Right renal pelvis (tissue), 4 donors: Measurements from ENCODE around the gene MYO16. TPM values are rescaled to one million over a fixed set of nuclear protein-coding genes. Genes with fewer than 3 reads are reported as not detected.
"Not testable (repeated sequence)": the region's sequence is repeated elsewhere in the genome, so short reads cannot be mapped to it uniquely, and the experiment has no call there.

Experiments
- DNase-seq, 4 donors: peaks; one replicate each; pipeline ENCODE4 v3.0.0-alpha.2; 2013; ENCODE audit warnings: low read depth in 4 of 4, low spot score in 3 of 4, missing footprints in 1 of 4
- polyA plus RNA-seq, 4 donors: library from polyadenylated mRNA; unstranded; fragments of 120-200 nt; gene quantifications; one replicate each; pipeline ENCODE4 v1.2.1, GENCODE V29; 2013; ENCODE audit not compliant: insufficient read length in 4 of 4

Gene MYO16
- polyA plus RNA-seq, 4 donors: 0.40 to 0.77 (median 0.53) TPM

DNA sequence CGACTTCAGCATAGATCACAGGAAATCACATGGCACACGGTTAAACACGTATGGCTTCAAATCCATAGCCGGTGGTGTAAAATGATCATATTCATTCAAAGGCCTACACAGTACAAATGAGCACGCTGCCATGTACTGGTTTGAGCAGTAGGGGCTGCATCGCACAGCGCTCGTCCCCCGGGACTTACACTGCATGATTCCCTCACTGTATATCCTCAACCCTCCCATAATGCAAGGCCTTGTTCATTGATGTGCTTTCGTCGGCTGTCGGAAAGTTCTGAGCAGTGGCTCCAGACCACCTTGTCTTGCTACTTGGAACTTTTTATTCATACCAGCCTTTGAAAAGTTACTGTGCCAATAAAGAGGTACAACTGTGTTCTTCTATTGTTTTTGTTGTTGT, 578.2 kb downstream of the MYO16 start:
- no peak for DNase-seq

DNA sequence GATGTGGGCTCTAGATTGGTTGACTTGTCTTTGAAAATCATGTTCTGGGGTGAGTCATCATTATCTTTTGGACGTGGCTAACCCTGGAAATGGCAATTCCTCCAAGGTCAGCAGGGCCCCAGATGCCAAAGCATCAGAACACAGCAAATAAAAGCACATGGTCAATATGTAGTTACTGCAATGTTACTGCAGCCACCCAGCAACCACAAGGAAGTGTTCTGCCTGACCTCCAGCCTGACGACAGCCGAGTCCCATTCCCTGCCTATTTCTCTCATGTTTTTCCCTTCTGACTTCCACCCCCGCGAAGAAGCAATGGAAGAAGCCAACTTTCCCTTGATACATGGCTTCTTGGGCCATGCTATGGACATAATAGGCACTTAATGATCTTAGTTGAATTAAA, 579.1 kb downstream of the MYO16 start:
- no peak for DNase-seq

DNA sequence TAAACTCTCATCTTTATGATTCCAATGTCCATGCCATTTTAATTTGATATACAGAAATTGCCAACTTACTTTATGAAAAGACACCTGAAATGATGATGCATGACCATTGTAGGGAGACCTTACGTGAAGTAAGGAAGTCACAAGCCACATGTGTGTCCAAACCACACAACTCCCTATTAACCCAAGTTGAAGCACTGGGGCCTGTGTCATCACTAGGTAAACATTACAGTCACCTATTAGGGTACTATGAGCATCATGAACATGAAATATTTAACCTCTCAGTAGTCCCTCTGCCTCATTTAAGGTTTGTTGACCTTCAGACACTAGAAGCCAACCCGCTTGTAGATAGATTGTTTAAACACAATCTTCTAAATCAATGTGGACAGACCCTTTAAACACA, 580.1 kb downstream of the MYO16 start:
- no peak for DNase-seq

DNA sequence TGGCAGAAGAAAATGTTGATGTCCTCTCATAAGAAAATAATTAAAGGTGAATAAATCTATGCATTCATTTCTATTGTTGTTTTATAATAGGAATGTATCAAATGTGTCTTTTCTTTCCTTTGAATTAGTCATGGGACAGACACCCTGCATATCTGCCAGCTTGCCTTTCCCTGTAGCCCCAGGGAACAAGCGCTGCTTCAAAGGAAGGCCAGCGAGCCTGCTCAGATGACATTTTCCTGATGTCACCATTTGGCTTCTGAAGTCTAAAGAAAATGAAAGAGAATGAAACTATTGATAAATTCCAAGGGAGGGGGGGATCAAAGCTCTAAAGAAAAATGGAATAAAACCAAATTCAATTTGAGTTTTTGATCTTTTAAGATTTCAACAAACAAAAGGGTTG, 582.2 kb downstream of the MYO16 start:
- DNase-seq: no peak

DNA sequence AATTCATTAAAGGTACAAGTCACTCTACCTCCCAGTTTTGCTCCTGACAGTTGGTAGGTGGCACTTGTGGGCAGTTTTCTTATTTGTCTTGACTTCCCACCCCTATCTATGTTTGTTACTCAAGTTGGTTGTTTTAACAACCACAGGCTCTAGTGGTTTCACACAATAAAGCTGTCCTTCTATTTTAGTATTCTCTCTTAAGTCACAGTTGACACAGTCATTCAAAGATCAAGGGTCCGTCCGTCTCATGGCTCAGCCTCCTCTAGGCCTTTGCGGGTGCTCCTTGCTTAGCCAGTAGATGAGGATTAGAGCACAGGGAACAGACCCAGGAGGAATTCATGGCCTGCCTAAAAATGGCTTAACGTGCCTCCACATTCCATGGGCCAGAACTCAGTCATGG, 583.2 kb downstream of the MYO16 start:
- DNase-seq: peak in 2 of 4 donors; percentile 10 to 17

DNA sequence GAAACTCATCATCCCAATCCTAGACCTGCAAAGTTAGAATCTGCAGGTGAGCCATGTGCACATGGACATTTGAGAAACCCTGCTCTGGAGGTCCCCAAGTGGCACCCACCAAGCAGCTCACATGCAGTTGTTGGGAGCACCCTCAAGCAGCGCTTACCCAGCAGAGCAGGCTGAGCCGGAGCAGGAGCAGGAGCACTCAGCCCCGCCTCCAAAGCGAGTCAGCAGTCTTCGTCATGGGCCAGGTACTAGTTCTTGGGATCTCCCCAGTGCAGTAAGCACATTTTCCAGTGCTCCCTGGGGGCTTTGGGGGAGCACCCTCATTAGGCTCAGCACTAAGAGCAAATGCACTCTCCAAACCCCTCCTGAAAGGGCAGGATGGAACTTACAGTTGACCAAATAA, 584.3 kb downstream of the MYO16 start:
- no peak for DNase-seq

DNA sequence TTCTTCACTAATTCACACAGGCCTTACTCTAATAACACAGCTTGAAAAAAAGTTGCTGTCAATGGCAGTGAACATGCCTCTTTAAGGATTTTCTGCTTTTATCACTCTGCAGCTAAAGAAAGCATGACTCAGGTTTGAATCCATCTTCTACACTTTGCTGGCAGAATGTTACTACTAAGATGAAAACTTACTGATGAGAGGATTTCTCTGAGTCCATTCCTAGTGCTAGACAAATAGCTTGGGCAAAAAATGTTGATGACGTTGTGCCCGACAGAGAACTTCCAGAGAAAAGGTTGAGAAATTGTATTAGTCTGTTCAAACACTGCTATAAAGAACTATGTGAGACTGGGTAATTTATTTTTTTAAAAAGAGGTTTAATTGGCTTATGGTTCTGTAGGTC, 585.0 kb downstream of the MYO16 start:
- DNase-seq: no peak

DNA sequence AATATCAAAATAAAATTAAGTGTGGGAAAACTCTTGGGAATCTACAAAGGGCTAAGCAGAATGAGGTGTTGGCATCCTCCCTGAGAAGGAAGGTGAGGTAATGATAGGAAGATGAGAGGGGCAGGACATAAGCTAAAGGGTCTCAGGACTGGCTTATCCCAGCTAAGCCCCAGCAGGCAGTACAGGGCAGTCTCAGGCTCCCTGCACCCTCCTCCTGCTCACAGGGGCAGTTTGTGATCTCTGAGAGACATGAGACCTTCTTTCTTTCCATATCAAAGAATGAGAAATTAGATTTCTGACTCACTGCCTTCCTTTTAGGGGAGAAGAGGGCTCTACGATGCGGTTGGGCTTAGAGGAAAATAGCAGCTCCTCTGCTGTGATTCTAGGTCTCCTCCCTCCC, 586.0 kb downstream of the MYO16 start:
- DNase-seq: no peak

DNA sequence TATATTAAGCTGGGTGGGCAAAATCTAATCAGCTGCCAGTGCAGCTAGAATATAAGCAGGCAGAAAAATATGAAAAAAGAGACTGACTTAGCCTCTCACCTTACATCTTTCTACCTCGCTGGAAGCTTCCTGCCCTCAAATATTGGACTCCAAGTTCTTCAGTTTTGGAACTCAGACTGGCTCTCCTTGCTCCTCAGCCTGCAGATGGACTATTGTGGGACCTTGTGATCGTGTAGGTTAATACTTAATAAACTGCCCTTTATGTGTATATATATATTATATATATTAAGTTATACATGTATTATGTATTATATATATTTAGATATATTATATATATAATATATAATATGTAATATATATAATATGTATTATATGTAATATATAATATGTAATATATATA, 588.1 kb downstream of the MYO16 start:
- DNase-seq: not testable (repeated sequence)

DNA sequence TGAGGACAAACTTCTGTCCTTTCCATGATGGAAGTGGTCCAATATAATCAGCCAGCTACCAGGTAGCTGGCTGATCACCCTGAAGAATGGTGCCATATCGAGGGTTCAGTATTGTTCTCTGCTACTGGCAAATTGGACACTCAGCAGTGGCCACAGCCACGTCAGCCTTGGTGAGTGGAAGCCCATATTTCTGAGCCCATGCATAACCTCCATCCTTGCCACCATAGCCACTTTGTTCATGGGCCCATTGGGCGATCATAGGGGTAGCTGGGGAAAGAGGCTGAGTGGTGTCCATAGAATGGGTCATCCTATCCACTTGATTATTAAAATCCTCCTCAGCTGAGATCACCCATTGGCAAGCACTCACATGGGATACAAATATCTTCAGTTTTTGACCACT, 591.2 kb downstream of the MYO16 start:
- no peak for DNase-seq

DNA sequence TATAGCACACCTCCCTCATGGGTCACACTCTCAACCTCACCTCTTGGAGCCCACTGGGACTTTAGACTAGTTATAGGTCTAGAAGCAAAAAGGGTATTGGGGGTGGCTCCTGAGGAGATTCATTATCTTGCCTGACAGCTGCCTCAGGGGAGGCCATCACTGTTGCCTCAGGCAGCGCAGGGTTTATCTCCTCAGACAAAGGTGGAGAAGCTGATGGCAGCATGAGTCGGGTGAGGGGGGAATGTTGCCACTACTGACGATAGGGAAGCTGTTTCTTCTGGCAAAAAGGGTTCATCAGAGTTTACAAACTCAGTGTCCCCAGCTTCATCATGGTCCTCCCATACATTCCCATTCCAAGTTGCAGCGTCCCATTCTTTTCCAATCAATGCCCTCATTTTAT, 594.6 kb downstream of the MYO16 start:
- no peak for DNase-seq

DNA sequence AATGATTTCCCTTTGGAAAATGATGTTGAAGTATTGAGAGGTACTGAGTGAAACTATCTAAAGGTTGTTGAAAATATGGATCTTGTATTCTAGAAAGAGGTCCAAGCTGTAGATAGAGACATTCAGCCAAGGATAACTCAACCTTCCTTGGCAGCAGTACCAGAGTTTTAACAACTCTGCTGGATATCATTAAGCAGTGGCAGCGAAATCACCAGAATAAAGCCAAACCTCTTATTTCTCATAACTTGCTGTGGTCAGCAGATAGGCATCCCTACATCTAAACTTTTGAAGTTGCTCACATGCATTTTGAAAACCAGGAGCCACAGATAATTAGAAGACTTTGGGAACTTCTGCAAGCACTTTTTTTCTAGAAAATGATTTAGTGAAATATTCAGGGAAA, 597.2 kb downstream of the MYO16 start:
- no peak for DNase-seq

DNA sequence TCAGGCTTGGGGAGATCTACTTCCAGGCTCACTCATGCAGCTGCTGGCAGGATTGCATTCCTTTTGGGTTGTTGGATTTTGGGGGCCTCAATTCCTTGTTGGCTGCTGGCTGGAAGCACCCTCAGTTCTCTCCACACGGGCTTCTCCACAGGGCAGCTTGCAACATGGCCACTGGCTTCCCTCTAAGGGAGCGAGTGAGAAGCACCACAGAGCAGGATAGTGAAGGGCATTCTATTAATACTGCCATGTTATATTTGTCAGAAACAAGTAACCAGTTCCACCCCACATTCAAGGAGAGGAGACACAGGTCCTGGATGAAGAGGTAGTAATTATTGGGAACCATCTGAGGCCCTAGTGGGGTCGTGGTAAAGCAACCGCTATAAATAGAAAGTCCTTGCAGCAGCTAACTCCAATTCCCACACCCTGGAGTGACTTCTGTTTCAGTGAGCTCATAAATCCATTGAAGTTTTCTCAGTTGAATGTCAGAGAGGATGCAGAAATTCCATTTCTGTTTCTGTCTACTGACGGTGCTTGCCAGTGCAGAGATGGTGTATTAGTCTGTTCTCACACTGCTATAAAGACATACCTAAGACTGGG, 598.0 kb downstream of the MYO16 start:
- no peak for DNase-seq

DNA sequence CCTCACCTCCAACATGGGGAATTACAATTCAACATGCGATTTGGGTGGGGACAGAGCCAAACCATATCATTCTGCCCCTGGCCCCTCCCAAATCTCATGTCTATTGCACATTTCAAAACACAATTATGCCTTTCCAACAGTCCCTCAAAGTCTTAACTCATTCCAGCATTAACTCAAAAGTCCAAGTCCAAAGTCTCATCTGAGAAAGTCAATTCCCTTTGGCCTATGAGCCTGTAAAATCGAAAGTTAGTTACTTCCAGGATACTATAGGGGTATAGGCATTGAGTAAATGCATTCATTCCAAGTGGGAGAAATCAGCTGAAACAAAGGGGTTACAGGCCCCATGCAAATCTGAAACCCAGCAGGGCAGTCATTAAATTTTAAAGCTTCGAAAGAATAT, 598.8 kb downstream of the MYO16 start:
- DNase-seq: no peak

DNA sequence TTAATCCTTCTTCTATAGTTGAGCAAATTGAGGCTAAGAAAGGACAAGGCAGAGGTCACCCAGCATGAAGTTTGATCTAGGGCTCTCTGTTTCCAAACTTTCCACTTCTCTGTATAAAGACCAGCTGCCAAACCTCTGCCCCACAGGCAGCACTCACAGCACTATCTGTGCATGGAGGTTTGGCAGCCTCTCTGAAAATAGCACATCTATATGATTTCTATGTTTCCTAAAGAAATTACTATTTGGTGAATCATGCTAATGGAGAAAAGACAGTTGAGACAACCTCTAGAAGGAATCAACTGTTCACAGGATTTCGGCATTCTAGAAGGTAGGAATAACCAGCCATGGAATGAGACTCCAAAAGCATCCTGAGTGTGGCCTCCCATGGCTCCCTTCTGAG, 602.5 kb downstream of the MYO16 start:
- DNase-seq: no peak

DNA sequence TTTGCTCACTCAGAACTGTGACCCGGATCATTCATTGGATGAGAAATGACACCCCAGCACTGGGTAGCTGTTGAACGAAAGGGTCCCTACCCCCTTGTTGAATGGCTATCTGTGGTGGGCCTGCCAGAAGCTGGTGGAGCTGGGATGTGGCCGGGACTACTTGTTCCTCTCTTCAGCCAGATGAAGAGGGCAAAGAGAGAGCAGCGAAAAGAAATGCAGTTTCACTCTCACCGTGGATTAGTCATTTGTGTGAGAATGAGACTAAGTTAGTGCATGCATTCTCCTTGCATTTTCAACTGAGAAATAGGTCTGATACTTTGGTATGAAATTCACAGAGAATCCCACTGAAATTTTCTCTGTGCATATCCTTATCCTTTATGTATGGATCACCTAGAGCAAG, 603.9 kb downstream of the MYO16 start:
- DNase-seq: no peak

DNA sequence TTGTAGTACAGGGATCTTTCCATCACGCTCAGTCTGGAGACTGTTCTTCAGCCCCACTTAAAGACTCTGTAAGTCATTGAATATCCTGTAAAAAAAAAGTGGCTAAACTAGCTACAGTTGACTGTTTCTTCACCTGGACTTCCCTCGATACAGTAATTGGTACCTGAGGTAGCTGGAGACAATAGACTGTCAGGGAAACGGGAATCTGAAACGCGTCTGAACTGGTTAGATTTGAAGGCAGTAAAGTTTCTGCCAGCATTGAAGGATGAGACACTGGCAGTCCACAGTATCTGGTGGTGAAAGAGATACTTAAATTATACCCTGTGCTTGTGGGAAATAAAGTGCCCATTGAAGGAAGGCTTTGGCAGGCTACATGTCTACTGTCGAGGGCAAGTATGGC, 606.5 kb downstream of the MYO16 start:
- DNase-seq: no peak

DNA sequence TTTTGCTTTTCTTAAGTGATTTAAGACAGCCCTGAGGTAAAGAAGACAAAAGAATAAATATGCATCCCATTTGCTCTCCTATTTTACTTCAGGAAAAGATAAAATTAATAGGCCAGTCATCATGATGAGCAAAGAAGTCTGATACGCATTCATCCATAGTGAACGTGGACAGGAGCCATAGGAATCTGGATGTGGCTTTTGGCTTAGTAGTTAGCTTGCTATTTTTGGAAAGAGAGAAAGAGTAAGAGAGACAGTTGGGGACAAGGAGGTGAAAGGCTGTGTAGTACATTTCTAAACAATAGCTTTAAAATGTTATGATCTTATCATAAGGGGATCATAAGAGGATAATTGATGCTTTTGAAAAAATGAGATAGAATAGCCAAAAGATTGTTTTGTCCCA, 611.7 kb downstream of the MYO16 start:
- DNase-seq: no peak

DNA sequence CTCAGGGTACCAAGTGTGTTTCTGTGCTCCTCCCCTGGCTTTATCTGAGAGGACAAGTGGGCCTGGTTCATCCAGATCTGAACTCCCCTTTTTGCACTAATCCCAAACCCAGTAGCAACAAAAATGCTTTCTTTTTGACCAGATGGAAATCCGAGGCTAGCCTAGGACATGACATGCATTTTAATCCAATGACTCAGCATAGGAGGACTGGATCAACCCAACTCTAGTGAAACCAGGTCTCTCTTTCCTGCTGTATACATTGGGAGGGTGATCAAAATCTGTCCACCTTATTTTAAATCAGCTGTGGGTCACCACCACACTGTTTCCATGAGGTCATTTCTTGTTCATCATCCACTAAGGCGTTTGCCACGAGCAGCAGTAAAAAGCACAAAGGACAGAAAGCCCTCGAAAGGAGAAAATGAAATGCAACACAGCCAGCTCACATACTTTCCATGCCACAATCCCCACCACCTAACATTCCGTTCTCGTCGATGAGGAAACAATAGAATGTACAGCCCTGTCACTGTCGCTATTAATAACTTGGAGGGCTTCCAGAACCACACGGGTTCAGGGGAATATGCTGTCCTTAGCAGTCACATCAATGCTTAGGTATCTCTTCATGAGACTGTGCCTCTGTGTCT, 614.0 kb downstream of the MYO16 start:
- no peak for DNase-seq

DNA sequence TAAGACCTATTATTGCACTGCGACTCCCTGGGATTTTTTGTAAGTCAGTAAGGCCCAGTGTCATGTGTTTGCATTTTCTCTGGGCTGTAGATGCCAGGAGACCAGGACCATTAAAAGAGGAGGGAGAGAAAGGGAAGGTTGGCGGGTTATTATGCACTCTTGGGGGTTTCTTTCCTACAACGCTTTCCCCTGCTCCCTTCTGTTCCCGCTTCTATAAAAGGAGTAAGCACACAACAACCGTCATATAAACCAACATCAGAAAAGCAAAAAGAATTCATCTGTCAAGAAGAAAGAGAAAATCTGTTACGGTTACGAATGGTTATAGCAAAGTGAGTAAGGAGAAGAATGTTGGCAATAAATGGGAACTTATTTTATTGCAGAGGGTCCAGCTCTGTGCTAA, 615.2 kb downstream of the MYO16 start:
- DNase-seq: no peak

DNA sequence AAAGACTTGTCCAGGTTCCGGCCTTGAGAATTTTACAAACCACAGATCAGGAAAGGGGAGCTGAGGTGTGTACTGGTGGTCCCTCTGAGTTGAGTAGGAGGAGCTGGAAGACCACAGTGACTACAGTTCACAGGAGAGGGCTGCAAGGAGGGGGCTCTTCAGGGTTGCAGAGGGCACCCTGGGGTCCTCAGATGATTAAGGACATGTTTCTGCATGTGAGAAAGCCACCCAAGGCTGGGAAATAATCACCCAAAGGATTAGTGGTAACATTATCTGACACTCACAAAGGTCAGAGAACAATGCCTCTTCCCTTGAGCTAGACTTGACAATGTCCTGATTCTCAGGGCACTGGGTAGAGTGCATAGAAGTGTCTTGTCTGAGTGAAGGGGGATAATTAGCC, 616.6 kb downstream of the MYO16 start:
- DNase-seq: no peak

DNA sequence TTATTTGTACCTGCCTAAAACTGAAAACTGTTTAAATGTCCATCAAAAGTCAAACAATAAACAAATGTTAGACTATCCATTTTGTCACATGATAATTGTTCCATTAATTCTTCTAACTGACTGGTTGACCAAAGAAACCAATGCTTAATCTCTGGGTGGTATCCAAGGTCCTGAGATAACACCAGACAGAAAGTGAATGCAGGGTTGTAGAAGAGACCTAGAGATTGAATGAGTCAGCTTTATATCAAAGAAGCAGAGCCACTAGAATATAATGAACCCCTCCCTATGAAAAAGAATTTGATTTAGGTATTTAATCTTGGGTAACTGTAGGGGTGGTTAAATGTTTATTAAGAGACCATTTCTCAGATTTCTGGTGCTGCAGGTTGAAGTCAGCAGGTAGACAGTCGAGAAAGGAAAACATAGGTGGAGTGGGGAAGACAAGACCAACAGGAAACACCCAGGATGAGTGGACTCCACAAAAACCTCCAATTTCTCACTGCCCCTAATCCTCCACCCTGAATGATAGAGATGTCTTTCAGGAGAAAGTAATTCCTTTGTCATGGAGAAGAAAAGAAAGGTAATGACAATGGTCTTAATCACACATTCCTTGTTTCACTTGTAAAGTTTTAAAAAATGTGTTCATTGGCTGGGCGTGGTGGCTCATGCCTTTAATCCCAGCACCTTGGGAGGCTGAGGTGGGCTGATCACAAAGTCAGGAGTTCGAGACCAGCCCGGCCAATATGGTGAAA, 620.5 kb downstream of the MYO16 start:
- no peak for DNase-seq
